GM18499 (cell line): ENCODE results near the gene BTBD9.

Experiments used
- ATAC-seq: cut with Tn5 transposase; IDR thresholded peaks from one replicate; pipeline ENCODE4 v1.9.1; 2021; ENCODE audit warnings: moderate number of reproducible peaks; ENCODE audit not compliant: insufficient read depth, unreplicated experiment

BTBD9 gene

GRCh38 chr6:38158762-38159350 lies 480.9 kb downstream of the BTBD9 start:
- ATAC-seq: no peak

DNA sequence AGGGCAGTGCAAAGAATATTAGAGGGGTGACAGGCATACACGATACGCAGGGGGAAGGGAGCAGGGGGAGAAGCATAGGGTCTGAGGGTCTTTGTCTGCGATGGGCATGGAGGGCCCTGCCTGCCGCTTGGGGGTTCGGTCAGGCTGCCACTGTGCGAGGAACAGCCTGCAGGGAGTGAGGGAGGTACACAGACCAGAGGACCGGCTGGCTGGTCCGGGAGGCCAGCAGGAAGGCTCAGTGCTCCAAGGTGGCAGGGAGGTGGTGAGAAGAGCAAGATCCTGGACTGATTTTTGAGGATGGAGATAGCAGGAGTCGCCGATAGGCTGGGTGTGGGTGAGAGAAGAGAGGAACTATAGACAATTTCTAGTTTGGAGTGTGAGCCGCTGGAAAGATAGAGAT lies 481.8 kb downstream of the BTBD9 start:
- no peak for ATAC-seq

- ATAC-seq: no peak
Measured at GRCh38 chr6:38156818-38157565, 482.7 kb downstream of the BTBD9 start.

- no peak for ATAC-seq
Measured at GRCh38 chr6:38155621-38156204, 484.0 kb downstream of the BTBD9 start.

- ATAC-seq: no peak
Measured at GRCh38 chr6:38155144-38155543, 484.6 kb downstream of the BTBD9 start.

GRCh38 chr6:38154731-38155130 lies 485.0 kb downstream of the BTBD9 start:
- no peak for ATAC-seq

DNA sequence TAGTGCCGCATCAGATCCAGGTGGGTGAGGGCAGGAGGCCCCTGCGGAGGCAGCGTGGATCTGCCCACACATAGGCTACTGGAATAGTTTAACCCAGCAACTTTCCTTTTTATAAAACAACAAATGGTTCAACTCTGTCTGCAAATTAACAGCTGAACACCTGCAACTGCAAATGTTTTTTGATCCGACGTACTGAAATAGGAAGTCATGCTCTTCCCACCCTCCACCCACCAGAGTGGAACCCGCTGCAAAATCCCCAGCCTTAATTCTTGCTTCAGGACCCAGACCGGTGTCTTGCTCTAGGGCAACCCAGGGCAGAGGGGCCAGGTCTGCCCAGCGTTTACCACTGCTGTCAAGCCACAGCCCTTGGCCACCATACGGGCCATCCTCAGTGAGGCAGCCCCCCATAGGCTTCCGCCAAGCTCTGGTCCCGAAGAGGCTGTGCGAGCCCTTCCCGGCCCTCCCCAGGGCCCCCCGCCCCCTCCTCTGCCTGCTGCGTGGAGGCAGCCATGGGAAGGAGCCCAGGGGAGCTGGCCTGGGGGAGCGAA lies 485.9 kb downstream of the BTBD9 start:
- no peak for ATAC-seq

DNA sequence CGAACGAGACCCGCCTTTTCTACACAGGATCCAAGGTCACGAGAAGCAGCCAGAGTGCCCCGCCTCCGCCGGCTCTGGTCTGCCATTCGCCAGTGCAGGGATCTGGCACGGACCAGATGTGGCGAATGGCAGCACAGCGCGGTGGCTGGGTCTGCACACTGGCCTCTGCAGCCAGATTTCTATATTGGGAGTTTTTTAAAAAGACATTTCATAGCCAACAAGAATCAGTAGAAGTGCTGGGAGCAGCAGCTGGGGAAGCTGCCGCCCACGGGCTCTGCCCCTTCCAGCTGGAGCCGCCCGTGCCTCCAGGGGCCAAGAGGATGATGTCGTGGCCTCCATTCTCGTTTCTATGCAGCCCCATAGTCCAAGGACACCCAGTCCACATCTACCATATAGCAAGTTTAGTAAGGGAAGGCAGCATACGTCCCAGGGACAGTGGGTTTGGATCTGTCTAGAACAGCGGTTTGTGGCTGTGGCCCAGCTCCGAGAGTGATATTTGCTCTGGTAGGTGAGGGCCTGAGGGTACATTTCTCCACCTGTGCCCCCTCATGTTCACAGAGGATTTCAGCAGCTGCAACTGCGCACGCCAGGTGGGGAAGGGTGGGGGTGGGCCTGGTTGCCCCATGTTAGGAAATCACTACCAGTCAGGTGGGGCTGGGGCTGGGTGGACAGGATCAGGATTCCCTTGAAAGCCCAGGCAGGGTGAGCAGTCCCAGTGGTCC lies 486.5 kb downstream of the BTBD9 start:
- ATAC-seq: no peak

GRCh38 chr6:38152620-38153019 lies 487.1 kb downstream of the BTBD9 start:
- ATAC-seq: no peak

DNA sequence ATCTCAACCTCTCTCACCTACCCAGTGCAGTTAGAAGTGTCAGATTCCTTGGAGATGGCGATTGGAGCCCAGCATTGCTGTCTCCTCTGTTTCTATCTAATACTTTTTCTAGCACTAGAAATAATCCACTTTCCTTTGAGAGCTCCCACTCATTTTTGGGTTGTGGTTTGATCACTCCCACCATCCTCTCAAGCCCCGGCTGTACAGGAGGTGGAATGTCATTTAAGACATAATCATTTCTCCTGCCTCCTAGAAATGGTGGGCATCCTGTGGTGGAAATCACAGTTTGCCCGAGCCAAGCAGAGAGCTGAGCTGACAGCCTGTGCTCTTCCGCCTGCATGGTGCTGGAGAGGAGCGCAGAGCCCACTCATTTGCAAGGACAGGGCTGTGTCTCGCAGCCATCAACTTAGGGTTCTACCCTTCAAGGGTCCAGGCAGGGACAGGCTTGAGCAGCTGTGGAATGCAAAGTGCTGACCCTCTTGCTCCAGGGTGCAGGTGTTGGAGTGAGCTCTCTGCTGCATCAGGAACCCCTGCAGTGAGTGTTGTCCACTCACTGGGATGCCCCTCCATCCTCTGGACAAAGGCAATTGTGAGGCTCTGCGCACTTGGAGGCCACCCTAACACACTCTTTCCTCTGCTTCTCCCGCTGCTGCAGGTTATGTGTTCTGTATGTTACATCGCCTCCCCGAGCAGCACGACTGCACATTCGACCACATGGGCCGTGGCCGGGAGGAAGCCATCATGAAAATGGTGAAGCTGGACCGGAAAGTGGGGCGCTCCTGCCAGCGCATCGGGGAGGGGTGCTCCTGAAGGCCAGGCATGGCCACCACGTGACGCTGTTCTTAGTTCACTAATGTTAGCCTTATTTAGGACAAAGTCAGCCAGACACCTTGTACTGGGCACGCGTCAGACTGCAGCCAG lies 487.9 kb downstream of the BTBD9 start:
- no peak for ATAC-seq

DNA sequence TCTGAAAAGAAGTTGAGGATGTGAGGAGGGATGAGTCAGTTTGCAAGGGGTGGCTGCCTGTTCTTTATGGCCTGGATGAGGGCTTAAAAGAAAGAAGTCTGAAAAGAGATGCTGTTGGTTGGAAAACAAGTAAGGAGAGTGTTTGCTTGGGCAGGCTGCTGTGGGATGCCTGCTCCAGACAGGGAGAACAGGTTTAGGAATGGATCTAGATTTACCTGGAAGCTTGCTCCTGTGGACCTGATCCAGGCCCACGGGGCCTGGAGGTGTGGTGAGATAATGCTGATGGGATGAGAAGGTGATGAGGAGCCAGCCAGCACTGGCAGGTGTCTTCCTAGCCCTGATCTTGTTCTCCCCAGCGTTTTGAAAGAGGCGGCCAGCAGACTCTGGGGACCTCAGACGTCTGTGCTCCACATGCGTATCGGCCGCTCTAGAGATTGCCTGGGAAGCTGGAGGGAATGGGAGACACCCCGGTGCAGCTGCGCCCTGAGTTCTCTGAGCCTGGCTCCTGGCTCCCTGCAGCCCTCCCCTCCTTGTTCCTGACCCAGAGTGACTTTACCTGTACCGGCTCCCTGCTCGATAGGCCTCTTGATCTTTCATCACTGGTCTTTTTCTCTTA lies 488.9 kb downstream of the BTBD9 start:
- ATAC-seq: no peak

DNA sequence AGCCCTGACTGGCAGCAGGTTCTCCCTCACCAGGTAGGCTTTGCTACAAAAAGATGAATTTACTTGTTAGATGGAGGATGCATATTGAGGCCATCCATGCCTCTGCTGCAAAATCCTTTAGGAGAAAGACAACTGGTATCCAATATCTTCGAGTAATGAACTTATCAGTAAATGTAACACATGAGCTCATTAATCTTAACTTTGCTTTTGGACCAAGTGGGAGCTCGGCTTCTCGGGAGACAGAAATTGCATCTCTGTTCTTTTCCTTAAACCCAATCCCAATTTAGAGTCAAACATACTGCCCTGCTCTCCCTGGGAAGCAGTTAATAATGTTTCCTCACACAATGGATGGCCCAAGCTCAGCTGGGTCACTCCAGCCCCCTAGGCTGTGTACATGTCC lies 489.7 kb downstream of the BTBD9 start:
- no peak for ATAC-seq

DNA sequence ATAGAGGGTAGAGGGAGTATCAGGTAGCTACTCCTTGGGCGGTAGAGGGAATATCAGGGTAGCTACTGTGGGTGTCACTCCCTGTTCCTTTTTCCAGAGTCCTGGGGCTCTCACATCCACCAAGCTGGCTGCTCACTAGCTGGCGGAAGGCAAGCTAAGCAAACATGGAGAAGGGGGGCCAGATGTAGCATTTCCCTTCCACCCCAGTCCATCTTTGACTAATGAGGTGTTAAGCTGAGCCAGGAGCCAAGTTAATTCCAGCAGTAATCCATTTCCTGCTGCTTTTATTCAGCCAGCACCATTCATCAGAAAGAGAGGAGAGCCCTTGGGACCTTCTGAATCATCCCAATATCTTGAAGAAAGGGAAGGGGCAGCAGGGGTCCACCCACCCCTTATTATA lies 490.2 kb downstream of the BTBD9 start:
- no peak for ATAC-seq

- ATAC-seq: no peak
Measured at GRCh38 chr6:38148606-38149005, 491.1 kb downstream of the BTBD9 start.

DNA sequence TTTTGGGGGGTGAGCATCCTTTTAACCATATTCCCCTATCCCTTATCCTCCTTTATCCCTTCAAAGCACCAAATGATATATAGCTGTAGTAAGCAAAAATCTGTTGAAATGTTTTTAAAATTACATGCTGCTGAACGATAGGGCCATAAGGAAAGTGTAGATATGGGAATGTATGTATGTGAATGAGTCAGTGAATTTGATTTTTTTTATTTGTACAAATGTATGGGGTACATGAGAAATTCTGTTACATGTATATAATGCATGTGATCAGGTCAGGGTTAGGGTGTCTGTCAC lies 493.0 kb downstream of the BTBD9 start:
- ATAC-seq: no peak

DNA sequence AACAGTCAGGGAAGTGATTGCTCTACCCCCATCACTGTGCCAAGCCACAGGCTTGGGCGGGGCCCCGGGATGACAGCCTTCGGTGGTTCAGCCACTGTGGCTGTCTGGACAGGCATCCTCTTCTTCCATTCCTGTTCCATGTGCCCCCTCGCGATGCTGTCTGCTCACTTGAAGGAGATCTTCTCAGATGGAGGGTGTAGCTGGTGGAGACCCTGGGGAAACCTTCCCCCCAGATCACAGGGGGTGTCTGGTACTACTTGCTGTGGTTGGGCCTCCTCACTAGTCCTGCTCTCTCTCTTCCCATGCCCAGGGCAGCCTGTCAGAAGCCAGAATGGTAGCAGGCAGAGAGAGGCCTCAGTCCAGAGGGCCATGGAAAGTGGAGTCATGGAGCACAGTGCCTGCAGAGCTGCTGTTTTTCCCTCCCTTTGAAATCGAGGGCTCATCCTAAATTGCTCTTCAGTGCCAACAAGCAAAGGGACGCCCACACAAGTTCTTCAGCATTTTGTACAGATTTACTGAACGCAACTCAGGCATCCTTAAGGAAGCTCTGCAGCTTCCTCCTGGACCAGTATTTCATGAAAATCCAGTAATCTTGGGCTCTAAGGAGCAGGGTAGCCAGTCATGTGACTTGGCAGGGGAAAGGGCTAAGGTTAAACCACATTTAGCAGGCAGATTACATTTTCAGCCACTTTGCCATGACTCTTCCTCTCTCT lies 493.6 kb downstream of the BTBD9 start:
- ATAC-seq: no peak

GRCh38 chr6:38144365-38144945 lies 495.3 kb downstream of the BTBD9 start:
- ATAC-seq: no peak

DNA sequence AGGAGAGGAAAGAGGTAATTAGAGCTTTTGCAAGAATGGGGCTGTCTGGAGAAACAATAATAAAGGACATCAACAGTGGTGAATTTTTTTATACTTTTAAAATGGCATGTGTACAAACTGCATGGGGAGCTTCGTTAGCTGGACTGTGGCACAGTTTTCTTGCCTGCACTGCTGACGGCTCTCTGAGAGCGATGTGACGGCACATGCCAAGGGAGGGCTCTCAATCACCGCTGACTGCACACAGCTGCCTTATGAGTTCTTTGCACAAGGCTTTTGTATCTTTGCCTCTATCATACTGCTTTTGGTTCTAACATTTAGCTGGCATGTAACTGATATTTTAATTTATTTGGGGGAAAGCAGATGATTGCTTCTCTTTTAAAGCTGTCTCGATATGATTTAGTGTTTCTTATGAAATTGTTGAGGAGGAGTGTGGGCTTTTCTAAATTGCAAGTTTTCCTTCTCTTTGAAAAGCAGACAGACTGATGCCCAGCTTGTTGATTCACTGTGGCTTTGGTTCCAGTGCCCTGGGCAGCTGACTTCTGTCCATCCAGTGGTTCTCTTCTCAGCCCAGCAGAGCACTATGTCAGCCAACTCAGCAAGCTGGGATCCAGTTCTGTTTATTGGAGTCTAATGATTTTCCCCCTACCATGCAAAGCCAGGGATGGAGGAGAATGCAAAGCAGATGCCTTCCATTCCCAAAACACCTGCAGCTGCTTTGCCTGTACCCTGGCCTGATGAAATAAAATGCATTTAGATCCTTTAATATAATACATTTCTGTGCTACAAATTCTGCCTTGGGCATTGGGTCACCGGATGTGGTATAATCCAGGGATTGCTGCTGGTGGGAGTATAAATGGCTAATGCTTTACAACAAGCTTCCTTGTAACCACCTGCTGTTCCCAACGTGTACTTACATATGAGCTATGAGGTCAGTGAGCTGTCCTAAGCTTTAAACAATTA lies 496.3 kb downstream of the BTBD9 start:
- ATAC-seq: no peak
